ENCODE measurements around the gene NAALADL2.
"Not testable (repeated sequence)": the region's sequence is repeated elsewhere in the genome, so short reads cannot be mapped to it uniquely, and the experiment has no call there.

NAALADL2 gene

GRCh38 chr3:175445741-175446140 lies 586.6 kb downstream of the NAALADL2 start:
- no peak for DNase-seq

- DNase-seq = no peak
Observed at GRCh38 chr3:175447521-175447920, 588.4 kb downstream of the NAALADL2 start.

GRCh38 chr3:175453361-175453760 lies 594.2 kb downstream of the NAALADL2 start:
- DNase-seq = no peak

- DNase-seq = no peak
Observed at GRCh38 chr3:175456466-175456865, 597.3 kb downstream of the NAALADL2 start.

GRCh38 chr3:175457301-175457700 lies 598.2 kb downstream of the NAALADL2 start:
- no peak for DNase-seq

- DNase-seq = not testable (repeated sequence)
Observed at GRCh38 chr3:175460849-175461399, 601.8 kb downstream of the NAALADL2 start.

- no peak for DNase-seq
Observed at GRCh38 chr3:175464362-175464761, 605.2 kb downstream of the NAALADL2 start.

- DNase-seq = no peak
Observed at GRCh38 chr3:175469124-175469523, 610.0 kb downstream of the NAALADL2 start.

GRCh38 chr3:175475765-175476164 lies 616.6 kb downstream of the NAALADL2 start:
- no peak for DNase-seq

- no peak for DNase-seq
Observed at GRCh38 chr3:175476489-175476888, 617.4 kb downstream of the NAALADL2 start.

- no peak for DNase-seq
Observed at GRCh38 chr3:175477651-175478224, 618.6 kb downstream of the NAALADL2 start.

- no peak for DNase-seq
Observed at GRCh38 chr3:175478301-175478700, 619.2 kb downstream of the NAALADL2 start.

- DNase-seq = no peak
Observed at GRCh38 chr3:175479175-175479574, 620.0 kb downstream of the NAALADL2 start.

- DNase-seq = no peak
Observed at GRCh38 chr3:175479800-175480199, 620.7 kb downstream of the NAALADL2 start.

GRCh38 chr3:175484666-175485065 lies 625.5 kb downstream of the NAALADL2 start:
- DNase-seq = no peak

GRCh38 chr3:175485436-175485835 lies 626.3 kb downstream of the NAALADL2 start:
- no peak for DNase-seq

- no peak for DNase-seq
Observed at GRCh38 chr3:175486255-175486654, 627.1 kb downstream of the NAALADL2 start.

GRCh38 chr3:175489406-175489805 lies 630.3 kb downstream of the NAALADL2 start:
- no peak for DNase-seq

GRCh38 chr3:175493301-175493700 lies 634.2 kb downstream of the NAALADL2 start:
- no peak for DNase-seq

- no peak for DNase-seq
Observed at GRCh38 chr3:175495331-175495730, 636.2 kb downstream of the NAALADL2 start.

GRCh38 chr3:175502155-175502554 lies 643.0 kb downstream of the NAALADL2 start:
- DNase-seq = no peak

GRCh38 chr3:175511219-175511785 lies 652.2 kb downstream of the NAALADL2 start:
- DNase-seq = no peak

- DNase-seq = no peak
Observed at GRCh38 chr3:175512700-175513099, 653.6 kb downstream of the NAALADL2 start.

- DNase-seq = no peak
Observed at GRCh38 chr3:175518459-175518858, 659.3 kb downstream of the NAALADL2 start.

- no peak for DNase-seq
Observed at GRCh38 chr3:175521406-175521805, 662.3 kb downstream of the NAALADL2 start.
